H1 (cell line): ENCODE data around the gene VPS35. TPM values are rescaled to one million over a fixed set of nuclear protein-coding genes. Genes with fewer than 3 reads are reported as not detected.

Experiments
- RAD21 ChIP-seq, 2 experiments: IDR thresholded peaks in 1 of 2; conservative IDR thresholded peaks in 1 of 2; 2 replicates each; pipeline ENCODE4 v1.6.1; 2011; ENCODE audit warnings: low read depth in 2 of 2, low read length in 2 of 2, improper control_type of control experiment in 1 of 2, inconsistent platforms in 1 of 2, mild to moderate bottlenecking in 1 of 2, moderate library complexity in 1 of 2
- polyA plus RNA-seq, 7 experiments: library from polyadenylated mRNA; depleted of rRNA in 3 of 7; stranded (reverse) in 5 of 7; unstranded in 2 of 7; fragments of >200 nt in 5 of 7; fragments of 200-250 nt in 2 of 7; gene quantifications; 1 replicate in 5 of 7; 2 replicates in 1 of 7; 4 replicates in 1 of 7; pipeline versions ENCODE4 v1.2.1 to v1.2.3, GENCODE V29; 2011 to 2013; ENCODE audit warnings: missing spikeins in 2 of 7, mixed read lengths in 2 of 7
- total RNA-seq: library from RNA; stranded (reverse); fragmentation: NEBNext Ultra II Directional; extraction: Animal tissue kit (Norgen Biotek cat#: 25700); gene quantifications from 2 replicates; pipeline ENCODE4 v1.2.1, GENCODE V29; 2021

VPS35 gene
- total and polyA plus RNA-seq, 2 of the 8 experiments (the other 6 are each of a cell fraction or from before 2014, with no cell fraction given) = 10.3 to 66.9 TPM

GRCh38 chr16:46648656-46649055 is 40.3 kb downstream of the VPS35 start (continued):
- TF ChIP-seq RAD21 (IDR thresholded peaks at IDR 0.05 in 1 of 2, conservative IDR thresholded peaks at IDR 0.05 in 1 of 2; ENCODE audit: low read depth in 2 of 2, low read length in 2 of 2) = peak; percentile 27 to 31
- TF ChIP-seq, all 59 proteins: peak for 2
